ENCODE results near the gene DCAF10. TPM values are rescaled to one million over a fixed set of nuclear protein-coding genes. Genes with fewer than 3 reads are reported as not detected.

The DCAF10 gene
- total and polyA plus RNA-seq, 2 of the 13 experiments (the other 11 are each of a cell fraction or from before 2014, with no cell fraction given), result 9.2 to 20.3 TPM

GRCh38 chr9:37914154-37914551 lies 113.6 kb downstream of the DCAF10 start:
- in situ Hi-C loops (cut with HindIII; ENCODE audit: extremely low pct_ligation_motif_present, low pct_unique_long_range_greater_than_20kb) (loop anchor here (5.0 to 25.0 kb wide), 2 partner anchors 248 to 427 kb away; partner anchors contain the start of gene POLR1E), intact Hi-C loops (cut with micrococcal nuclease; ENCODE audit: unreplicated experiment) (loop anchor here (5.0 kb wide), 3 partner anchors 53 to 448 kb away; no protein-coding TSS in a partner anchor)
- DNase-seq (ENCODE audit: low spot score) (no peak), FAIRE-seq (no peak), ATAC-seq (peak; percentile 7)
- Histone ChIP-seq H3K9ac (ENCODE audit: insufficient read depth, low read depth, low read length) (no peak overlapping the region), H2AFZ (ENCODE audit: low read length) (no peak overlapping the region), H3K27ac (ENCODE audit: extremely low read length, insufficient read depth, low read length) (no peak overlapping the region), H3K36me3 (replicated peaks in 1 of 2; ENCODE audit: control insufficient read depth in 1 of 2, insufficient read depth in 2 of 2, low read length in 2 of 2) (peaks cover 15 to 20% of the 10 kb centered on the region in 2 experiments; a peak in 4 of 5 replicates), H4K20me1 (ENCODE audit: insufficient read depth, low read length) (no peaks in the 10 kb centered on the region), H3K4me1 (ENCODE audit: insufficient read depth, low read length) (peaks cover 11% of the 10 kb centered on the region), H3K79me2 (ENCODE audit: insufficient read depth, low read length) (no peaks in the 10 kb centered on the region), H3K4me2 (ENCODE audit: low read depth, low read length) (no peak overlapping the region), H3K4me3 (replicated peaks in 1 of 3; ENCODE audit: insufficient read depth in 1 of 3, low read depth in 2 of 3, low read length in 3 of 3) (no peak overlapping the region), H3K9me3 (ENCODE audit: low read length) (no peaks in the 10 kb centered on the region), H3K27me3 (ENCODE audit: control insufficient read depth in 1 of 2, insufficient read depth in 2 of 2, low read length in 2 of 2) (no peaks in the 10 kb centered on the region)
- 86% methylated on average over 8 of the region's 8 CpGs for WGBS (ENCODE audit: low lambda C conversion rate)
- ChIA-PET POLR2A (interaction anchor here (0.7 to 1.4 kb wide), 5 partner anchors 95 to 157 kb away, joined by 3 to 5 read pairs (median 5); no protein-coding TSS in a partner anchor), CTCF (ENCODE audit: low intra/inter-chr PET ratio, low total read pairs) (interaction anchor here (0.8 to 2.9 kb wide), 6 partner anchors 10 to 432 kb away, joined by 3 to 19 read pairs (median 4); partner anchors contain the start of gene SLC25A51)
- no TSS peak for BruUV-seq (replicated peaks)
- peak; percentile 12; the same call in 1 of the 2 replicates for TF ChIP-seq ZC3H13 (CRISPR knock-in tag; IDR thresholded peaks at IDR 0.05)
- no peak for TF ChIP-seq PREB (CRISPR knock-in tag; IDR thresholded peaks at IDR 0.05)
- no peak for TF ChIP-seq REPIN1 (CRISPR knock-in tag; IDR thresholded peaks at IDR 0.05; ENCODE audit: borderline replicate concordance, low read depth)
- TF ChIP-seq ZNF556 (CRISPR knock-in tag; IDR thresholded peaks at IDR 0.05; ENCODE audit: borderline replicate concordance), result no peak
- no peak for TF ChIP-seq TEF (CRISPR knock-in tag; IDR thresholded peaks at IDR 0.05)
- TF ChIP-seq RBM22 (optimal IDR thresholded peaks at IDR 0.05; ENCODE audit: low read length), result peak; percentile 1
- 0 out of 2 replicates have a peak, but pooled peaks have one; percentile 24 for TF ChIP-seq HNRNPL (IDR thresholded peaks at IDR 0.05; ENCODE audit: low read depth, low read length)
- 0 out of 2 replicates have a peak, but pooled peaks have one; percentile 25 for TF ChIP-seq SP4 (CRISPR knock-in tag; IDR thresholded peaks at IDR 0.05)
- no peak for TF ChIP-seq ARID4A (CRISPR knock-in tag; IDR thresholded peaks at IDR 0.05; ENCODE audit: borderline replicate concordance)
- TF ChIP-seq MAZ (IDR thresholded peaks at IDR 0.05; ENCODE audit: borderline replicate concordance, low read depth, low read length), result no peak
- peak; percentile 12; the same call in 1 of the 2 replicates for TF ChIP-seq MAZ (CRISPR knock-in tag; IDR thresholded peaks at IDR 0.05; ENCODE audit: low read depth)
- no peak for TF ChIP-seq ZMAT3 (CRISPR knock-in tag; conservative IDR thresholded peaks at IDR 0.05)
- peak; percentile 29; the same call in 1 of the 2 replicates for TF ChIP-seq ZBTB33 (CRISPR knock-in tag; IDR thresholded peaks at IDR 0.05)

Measured in HepG2 (cell line).